Osteocyte (in vitro differentiated cells): Measurements from ENCODE around the gene SELE. TPM values are rescaled to one million over a fixed set of nuclear protein-coding genes. Genes with fewer than 3 reads are reported as not detected.

ENCODE experiments used
- DNase-seq: peaks from one replicate; pipeline ENCODE4 v3.0.0; 2021; ENCODE audit warnings: mixed read lengths; ENCODE audit not compliant: unreplicated experiment; ENCODE audit errors: extremely low spot score
- H3K27ac Mint-ChIP-seq: one replicate; pipeline ENCODE4 v1.8.0; 2021; ENCODE audit warnings: mild to moderate bottlenecking, mixed read lengths; ENCODE audit not compliant: unreplicated experiment
- H3K27me3 Mint-ChIP-seq: one replicate; pipeline ENCODE4 v1.8.0; 2021; ENCODE audit warnings: mixed read lengths; ENCODE audit not compliant: unreplicated experiment
- H3K36me3 Mint-ChIP-seq: one replicate; pipeline ENCODE4 v1.8.0; 2021; ENCODE audit warnings: mixed read lengths; ENCODE audit not compliant: unreplicated experiment
- H3K4me1 Mint-ChIP-seq: one replicate; pipeline ENCODE4 v1.8.0; 2021; ENCODE audit warnings: mixed read lengths; ENCODE audit not compliant: unreplicated experiment
- H3K4me3 Mint-ChIP-seq: one replicate; pipeline ENCODE4 v1.8.0; 2021; ENCODE audit warnings: mild to moderate bottlenecking, moderate library complexity, mixed read lengths; ENCODE audit not compliant: unreplicated experiment
- H3K9me3 Mint-ChIP-seq: one replicate; pipeline ENCODE4 v1.8.0; 2021; ENCODE audit warnings: mixed read lengths; ENCODE audit not compliant: unreplicated experiment
- total RNA-seq: library from RNA; stranded (reverse); gene quantifications from 2 replicates; pipeline ENCODE4 v1.2.1, GENCODE V29; 2021
- TF ChIP-seq, protein P1 (sequence below): fragments of 200-600 bp; sonication (generic); IDR thresholded peaks from 2 replicates; pipeline ENCODE4 v1.5.0; 2021; ENCODE audit warnings: antibody characterized with exemption, mild to moderate bottlenecking, moderate library complexity

Gene SELE
- total RNA-seq, 1 donor from 2014 or later: not detected

DNA sequence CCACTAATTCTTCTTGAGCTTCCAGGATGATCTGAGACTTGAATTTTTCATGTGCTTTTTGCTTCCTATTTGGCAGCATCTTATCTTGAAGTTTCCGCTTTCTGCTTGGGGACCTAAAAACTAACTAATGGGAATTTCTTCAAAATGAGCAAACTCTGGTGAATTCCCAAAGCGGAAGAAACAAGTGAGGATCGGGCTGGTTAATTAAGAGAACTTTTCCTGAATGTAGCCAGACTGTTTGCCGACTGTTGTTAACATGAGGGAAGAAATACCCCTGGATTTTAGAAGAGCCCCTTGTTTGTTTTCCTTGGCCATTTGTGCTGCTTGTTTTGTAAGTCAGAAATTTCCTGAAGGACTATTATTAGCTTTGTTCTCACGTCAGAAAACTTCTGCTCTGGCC, 6.1 kb upstream of the SELE start:
- no peak overlapping the region for H3K27ac Mint-ChIP-seq

DNA sequence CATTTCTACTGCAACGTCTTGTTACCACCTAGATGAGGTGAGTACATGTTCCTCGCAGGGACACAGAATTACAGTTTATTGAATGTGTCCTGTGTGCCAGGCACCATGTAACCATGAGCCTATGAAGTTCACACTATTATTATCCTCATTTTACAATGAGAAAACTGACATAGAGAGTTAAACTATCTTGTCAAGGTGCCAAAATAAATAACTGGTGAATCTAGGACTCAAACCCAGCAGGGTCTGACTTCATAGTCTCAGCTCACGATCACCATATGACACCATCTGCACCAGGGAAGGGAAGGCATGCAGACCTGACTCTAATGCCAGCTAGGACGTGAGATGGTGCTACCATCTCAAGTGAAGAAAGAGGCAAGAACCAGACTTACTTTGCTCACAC, 2.4 kb downstream of the SELE start:
- no peaks in the 10 kb centered on the region for H3K9me3 Mint-ChIP-seq
- TF ChIP-seq, protein P1, sequence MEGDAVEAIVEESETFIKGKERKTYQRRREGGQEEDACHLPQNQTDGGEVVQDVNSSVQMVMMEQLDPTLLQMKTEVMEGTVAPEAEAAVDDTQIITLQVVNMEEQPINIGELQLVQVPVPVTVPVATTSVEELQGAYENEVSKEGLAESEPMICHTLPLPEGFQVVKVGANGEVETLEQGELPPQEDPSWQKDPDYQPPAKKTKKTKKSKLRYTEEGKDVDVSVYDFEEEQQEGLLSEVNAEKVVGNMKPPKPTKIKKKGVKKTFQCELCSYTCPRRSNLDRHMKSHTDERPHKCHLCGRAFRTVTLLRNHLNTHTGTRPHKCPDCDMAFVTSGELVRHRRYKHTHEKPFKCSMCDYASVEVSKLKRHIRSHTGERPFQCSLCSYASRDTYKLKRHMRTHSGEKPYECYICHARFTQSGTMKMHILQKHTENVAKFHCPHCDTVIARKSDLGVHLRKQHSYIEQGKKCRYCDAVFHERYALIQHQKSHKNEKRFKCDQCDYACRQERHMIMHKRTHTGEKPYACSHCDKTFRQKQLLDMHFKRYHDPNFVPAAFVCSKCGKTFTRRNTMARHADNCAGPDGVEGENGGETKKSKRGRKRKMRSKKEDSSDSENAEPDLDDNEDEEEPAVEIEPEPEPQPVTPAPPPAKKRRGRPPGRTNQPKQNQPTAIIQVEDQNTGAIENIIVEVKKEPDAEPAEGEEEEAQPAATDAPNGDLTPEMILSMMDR: no peak
- H3K27ac Mint-ChIP-seq: no peak overlapping the region
- H3K27me3 Mint-ChIP-seq: peaks cover 52% of the 10 kb centered on the region
- H3K4me1 Mint-ChIP-seq: no peaks in the 10 kb centered on the region
- DNase-seq: no peak
- H3K36me3 Mint-ChIP-seq: no peaks in the 10 kb centered on the region
- H3K4me3 Mint-ChIP-seq: no peak overlapping the region

More for the DNA sequence above, 6.1 kb upstream of the SELE start:
- no peak for DNase-seq
- Mint-ChIP-seq H3K4me1 (peaks cover 14% of the 10 kb centered on the region), H3K9me3 (peaks cover 4% of the 10 kb centered on the region), H3K36me3 (no peaks in the 10 kb centered on the region), H3K4me3 (no peak overlapping the region), H3K27me3 (peaks cover 52% of the 10 kb centered on the region)
- TF ChIP-seq, protein P1: no peak

DNA sequence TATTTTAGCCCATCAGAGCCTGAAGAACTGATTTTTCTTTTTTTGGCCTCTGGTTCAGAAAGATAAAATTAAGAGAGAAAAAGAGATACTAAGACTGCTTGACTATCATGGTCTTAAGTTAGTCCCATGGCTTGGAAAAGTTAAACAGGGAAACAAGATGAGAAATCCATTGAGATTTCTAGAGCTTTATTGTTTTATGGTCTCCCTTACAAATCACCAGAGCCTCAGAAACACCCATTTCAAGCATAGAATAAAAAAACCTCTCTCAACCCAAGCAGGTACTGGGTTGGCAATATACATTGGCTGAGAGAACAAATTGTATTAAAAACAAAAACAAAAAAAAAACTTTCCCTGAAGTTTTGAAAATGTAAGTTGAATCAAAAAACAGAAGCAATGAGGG, 3.9 kb downstream of the SELE start:
- no peak overlapping the region for H3K27ac Mint-ChIP-seq
- H3K4me3 Mint-ChIP-seq: no peak overlapping the region
- no peak for DNase-seq
- no peaks in the 10 kb centered on the region for H3K4me1 Mint-ChIP-seq
- no peaks in the 10 kb centered on the region for H3K9me3 Mint-ChIP-seq
- TF ChIP-seq, protein P1: no peak
- H3K27me3 Mint-ChIP-seq: peaks cover 43% of the 10 kb centered on the region
- H3K36me3 Mint-ChIP-seq: no peaks in the 10 kb centered on the region

DNA sequence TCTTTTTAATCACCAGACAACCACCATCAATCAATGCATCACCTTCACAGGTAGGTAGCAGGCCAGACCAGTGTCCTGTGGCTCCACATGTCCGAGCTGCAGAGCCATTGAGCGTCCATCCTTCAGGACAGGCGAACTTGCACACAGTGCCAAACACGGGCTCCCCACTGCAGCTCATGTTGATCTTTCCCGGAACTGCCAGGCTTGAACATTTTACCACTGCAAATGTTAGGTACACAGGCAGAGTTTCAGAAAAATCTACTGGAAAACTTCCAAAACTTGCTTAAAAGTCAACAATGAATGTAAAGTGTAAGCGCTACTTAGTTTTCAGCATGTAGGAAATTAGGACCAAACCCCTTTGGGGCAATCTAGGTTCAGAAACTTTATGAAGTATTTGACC, 6.6 kb downstream of the SELE start:
- Mint-ChIP-seq H3K27me3 (peaks cover 40% of the 10 kb centered on the region), H3K9me3 (no peaks in the 10 kb centered on the region), H3K4me1 (no peaks in the 10 kb centered on the region), H3K27ac (no peak overlapping the region), H3K4me3 (no peak overlapping the region), H3K36me3 (no peaks in the 10 kb centered on the region)
- no peak for DNase-seq
- TF ChIP-seq, protein P1: no peak

DNA sequence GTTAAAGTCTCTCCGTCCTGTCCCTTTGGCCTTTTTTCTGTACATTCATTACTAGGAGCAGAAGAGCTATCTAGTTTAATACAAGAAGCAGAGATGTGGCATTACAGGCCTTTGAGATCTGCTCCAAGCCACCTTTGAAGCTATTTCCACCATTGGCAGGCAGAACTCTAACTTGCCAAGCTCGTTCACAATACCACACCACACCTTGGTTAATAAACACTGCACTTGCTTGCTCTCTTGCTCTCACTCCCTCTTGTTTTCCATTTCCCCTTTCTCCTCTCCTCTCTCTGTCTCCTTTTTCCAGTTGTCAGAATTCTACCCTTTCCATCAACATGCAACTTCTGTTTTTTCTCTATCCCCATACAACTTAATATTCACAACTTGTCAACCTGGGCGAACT, 7.0 kb downstream of the SELE start:
- Mint-ChIP-seq H3K4me3 (no peak overlapping the region), H3K4me1 (no peaks in the 10 kb centered on the region), H3K27me3 (peaks cover 40% of the 10 kb centered on the region), H3K36me3 (no peaks in the 10 kb centered on the region), H3K27ac (no peak overlapping the region), H3K9me3 (no peaks in the 10 kb centered on the region)
- TF ChIP-seq, protein P1: no peak
- DNase-seq: no peak
